EH (cell line): ENCODE results near the gene GFI1.

Experiments used
- DNase-seq: peaks from one replicate; pipeline ENCODE4 v3.0.0-alpha.2; 2015; ENCODE audit warnings: low read depth

Gene GFI1

GRCh38 chr1:92488416-92488815, 1.7 kb upstream of the GFI1 start:
- DNase-seq: no peak

GRCh38 chr1:92487078-92487605, 417 bp upstream of the GFI1 start:
- DNase-seq: no peak

GRCh38 chr1:92485381-92486250, 1.1 kb downstream of the GFI1 start:
- DNase-seq: no peak

- DNase-seq: no peak
Measured at GRCh38 chr1:92484472-92485380, 2.0 kb downstream of the GFI1 start.

- DNase-seq: no peak
Measured at GRCh38 chr1:92483610-92484471, 2.9 kb downstream of the GFI1 start.

- DNase-seq: peak; percentile 56
Measured at GRCh38 chr1:92482665-92483609, 3.8 kb downstream of the GFI1 start.

- DNase-seq: no peak
Measured at GRCh38 chr1:92481971-92482664, 4.6 kb downstream of the GFI1 start.

GRCh38 chr1:92481599-92481925, 5.2 kb downstream of the GFI1 start:
- no peak for DNase-seq

GRCh38 chr1:92480813-92481598, 5.7 kb downstream of the GFI1 start:
- no peak for DNase-seq

GRCh38 chr1:92480200-92480812, 6.4 kb downstream of the GFI1 start:
- no peak for DNase-seq

GRCh38 chr1:92479587-92479986, 7.1 kb downstream of the GFI1 start:
- DNase-seq: no peak

GRCh38 chr1:92478393-92478792, 8.3 kb downstream of the GFI1 start:
- peak; percentile 37 for DNase-seq

GRCh38 chr1:92476071-92476631, 10.6 kb downstream of the GFI1 start:
- DNase-seq: no peak

- no peak for DNase-seq
Measured at GRCh38 chr1:92475029-92475428, 11.7 kb downstream of the GFI1 start.

- DNase-seq: no peak
Measured at GRCh38 chr1:92473781-92474495, 12.8 kb downstream of the GFI1 start.

GRCh38 chr1:92470216-92470615, 16.5 kb downstream of the GFI1 start:
- DNase-seq: no peak

- no peak for DNase-seq
Measured at GRCh38 chr1:92466683-92467352, 19.9 kb downstream of the GFI1 start.
